B cell (primary cell): ENCODE data around the gene CEP85. TPM values are rescaled to one million over a fixed set of nuclear protein-coding genes. Genes with fewer than 3 reads are reported as not detected.

Source experiments
- ATAC-seq: fragments of 200-7000 bp; cut with Tn5 transposase; one replicate; pipeline ENCODE4 v1.10.0; 2021; ENCODE audit warnings: low read depth, mild to moderate bottlenecking, moderate number of reproducible peaks, moderate library complexity
- CTCF ChIA-PET: fragments of 350-600 bp; sonication (Branson Sonifier 250); formaldehyde crosslinking; loops from one replicate; lab custom pipeline; 2021; ENCODE audit warnings: antibody characterized with exemption, inconsistent platforms; lab: Charles Lee
- POLR2A ChIA-PET: fragments of 350-600 bp; sonication (Branson Sonifier 250); formaldehyde crosslinking; loops from one replicate; lab custom pipeline; 2021; ENCODE audit warnings: antibody characterized with exemption; lab: Charles Lee
- DNase-seq: peaks from one replicate; pipeline ENCODE4 v3.0.0; 2013
- H2AFZ ChIP-seq: 2 replicates; pipeline ENCODE4 v1.6.1; 2012; ENCODE audit warnings: mild to moderate bottlenecking, low read depth, low read length; ENCODE audit not compliant: insufficient read depth, poor library complexity, severe bottlenecking
- H3K27ac ChIP-seq, 2 donors: 1 replicate in 1 of 2; 2 replicates in 1 of 2; pipeline ENCODE4 v1.5.1; 2012 to 2013; ENCODE audit warnings: low read length in 2 of 2, mild to moderate bottlenecking in 2 of 2, moderate library complexity in 1 of 2
- H3K27me3 ChIP-seq, 4 experiments: fragments of 200-600 bp in 1 of 4; sonication (generic) in 1 of 4; replicated peaks in 1 of 4; 1 replicate in 2 of 4; 2 replicates in 2 of 4; pipeline versions ENCODE4 v1.6.1 to v1.7.0; 2013 to 2016; ENCODE audit warnings: low read length in 3 of 4, mild to moderate bottlenecking in 2 of 4, mixed read lengths in 1 of 4, moderate library complexity in 1 of 4; ENCODE audit not compliant: insufficient read depth in 4 of 4, control insufficient read depth in 3 of 4; ENCODE audit errors: control extremely low read depth in 1 of 4
- H3K36me3 ChIP-seq, 2 experiments: replicated peaks in 1 of 2; 1 replicate in 1 of 2; 2 replicates in 1 of 2; pipeline versions ENCODE4 v1.6.1 to v1.7.1; 2013; ENCODE audit warnings: low read length in 1 of 2; ENCODE audit not compliant: insufficient read depth in 2 of 2, control insufficient read depth in 1 of 2; ENCODE audit errors: control extremely low read depth in 1 of 2, extremely low read depth in 1 of 2
- H3K4me1 ChIP-seq, 2 donors: fragments of 200-600 bp in 1 of 2; sonication (generic) in 1 of 2; 1 replicate in 1 of 2; 2 replicates in 1 of 2; pipeline versions ENCODE4 v1.5.1 to v1.6.1; 2013 to 2017; ENCODE audit warnings: low read length in 2 of 2; ENCODE audit not compliant: control insufficient read depth in 2 of 2, insufficient read depth in 2 of 2
- H3K4me2 ChIP-seq: replicated peaks from 2 replicates; pipeline ENCODE3; 2012; ENCODE audit warnings: mild to moderate bottlenecking, low read depth, low read length; ENCODE audit not compliant: poor library complexity, severe bottlenecking
- H3K4me3 ChIP-seq, 5 experiments: fragments of 200-600 bp in 1 of 5; sonication (generic) in 1 of 5; 1 replicate in 3 of 5; 2 replicates in 2 of 5; pipeline versions ENCODE4 v1.5.1 to v1.7.0; 2011 to 2016; ENCODE audit warnings: low read length in 4 of 5, mild to moderate bottlenecking in 4 of 5, low read depth in 2 of 5, control low read depth in 1 of 5, moderate library complexity in 1 of 5; ENCODE audit not compliant: insufficient read depth in 1 of 5; ENCODE audit errors: control extremely low read depth in 1 of 5, extremely low read depth in 1 of 5
- H3K79me2 ChIP-seq: fragments of 200-600 bp; sonication (generic); one replicate; pipeline ENCODE4 v1.6.0; 2016; ENCODE audit warnings: low read length; ENCODE audit not compliant: control insufficient read depth, insufficient read depth
- H3K9ac ChIP-seq: fragments of 200-600 bp; sonication (generic); 2 replicates; pipeline ENCODE4 v1.6.1; 2017; ENCODE audit warnings: mild to moderate bottlenecking, low read length, moderate library complexity
- H3K9me3 ChIP-seq, 3 donors: one replicate each; pipeline versions ENCODE4 v1.6.1 to v1.7.1; 2013; ENCODE audit warnings: low read length in 2 of 3; ENCODE audit not compliant: control insufficient read depth in 2 of 3, insufficient read depth in 1 of 3; ENCODE audit errors: control extremely low read depth in 1 of 3
- H4K20me1 ChIP-seq: 2 replicates; pipeline ENCODE4 v1.6.0; 2012; ENCODE audit warnings: mild to moderate bottlenecking, low read length; ENCODE audit not compliant: insufficient read depth, control insufficient read depth, poor library complexity, severe bottlenecking
- H3K27ac Mint-ChIP-seq: one replicate; pipeline ENCODE4 v1.8.0; 2021; ENCODE audit warnings: mixed read lengths
- H3K27me3 Mint-ChIP-seq: one replicate; pipeline ENCODE4 v1.8.0; 2021; ENCODE audit warnings: mixed read lengths
- H3K4me1 Mint-ChIP-seq: one replicate; pipeline ENCODE4 v1.8.0; 2021; ENCODE audit warnings: mixed read lengths
- H3K4me3 Mint-ChIP-seq: one replicate; pipeline ENCODE4 v1.8.0; 2021; ENCODE audit warnings: mixed read lengths
- H3K9me3 Mint-ChIP-seq: one replicate; pipeline ENCODE4 v1.8.0; 2022; ENCODE audit warnings: mixed read lengths; ENCODE audit not compliant: insufficient read depth
- CTCF ChIP-seq: fragments of 200-600 bp; IDR thresholded peaks from one replicate; pipeline ENCODE4 v1.8.0; 2022; ENCODE audit warnings: antibody characterized with exemption, mild to moderate bottlenecking
- EZH2 ChIP-seq: IDR thresholded peaks from 2 replicates; pipeline ENCODE4 v1.6.1; 2012; ENCODE audit warnings: borderline replicate concordance, low read depth, mild to moderate bottlenecking, moderate library complexity, low read length; ENCODE audit not compliant: insufficient read depth, poor library complexity, severe bottlenecking
- WGBS: methylation state at CpG from one replicate; pipeline ENCODE4 v1.1.5; 2013; ENCODE audit warnings: missing lambda C conversion rate; ENCODE audit not compliant: insufficient coverage; 5-methylcytosine and 5-hydroxymethylcytosine counted together
- intact Hi-C: fragments of 100-400 bp; cut with micrococcal nuclease; formaldehyde crosslinking; loops from one replicate; pipeline ENCODE4 v1.10.0; 2022
- polyA plus RNA-seq: library from polyadenylated mRNA; depleted of rRNA; stranded (reverse); fragments of >200 nt; gene quantifications from 2 replicates; pipeline ENCODE4 v1.2.3, GENCODE V29; 2012
- total RNA-seq, 2 donors: library from RNA; stranded (reverse); fragments of 120-200 nt in 1 of 2; gene quantifications; 1 replicate in 1 of 2; 2 replicates in 1 of 2; pipeline versions ENCODE4 v1.2.3 to v1.2.4, GENCODE V29; 2013 to 2022

Gene CEP85
- total and polyA plus RNA-seq, 2 donors (not counting 1 experiment from before 2014, with no cell fraction given) = 16.2 to 16.3 TPM

GRCh38 chr1:26280333-26281042 is 46.5 kb downstream of the CEP85 start:
- H3K27me3 ChIP-seq = no peaks in the 10 kb centered on the region
- ChIA-PET POLR2A (interaction anchor here (0.5 to 21.9 kb wide), 9 partner anchors 9 to 1361 kb away, joined by 3 to 1239 read pairs (median 3); partner anchors contain the start of gene CD52), CTCF (interaction anchor here (1.0 to 26.4 kb wide), 5 partner anchors 7 to 84 kb away, joined by 3 to 1400 read pairs (median 11); partner anchors contain the start of genes CD52 and UBXN11)
- peaks cover 35% of the 10 kb centered on the region for H3K79me2 ChIP-seq
- DNase-seq (no peak), ATAC-seq (no peak)
- peak overlapping the region; percentile 51 to 93 (median 90) for H3K4me3 ChIP-seq
- no peaks in the 10 kb centered on the region for H3K9me3 ChIP-seq
- H3K27me3 Mint-ChIP-seq = no peaks in the 10 kb centered on the region
- peaks cover 60 to 83% of the 10 kb centered on the region in 2 donors for H3K4me1 ChIP-seq
- H3K36me3 ChIP-seq = peaks cover 2 to 29% of the 10 kb centered on the region in 2 experiments
- H3K27ac ChIP-seq = peak overlapping the region; percentile 69 to 81
- no peak for TF ChIP-seq EZH2
- TF ChIP-seq CTCF = no peak
- peak overlapping the region; percentile 92 for H3K4me3 Mint-ChIP-seq
- H3K9me3 Mint-ChIP-seq = no peaks in the 10 kb centered on the region
- peak overlapping the region; percentile 91 for H3K27ac Mint-ChIP-seq
- peak overlapping the region; percentile 76 for H2AFZ ChIP-seq
- H4K20me1 ChIP-seq = peaks cover 22% of the 10 kb centered on the region
- intact Hi-C loops = loop anchor here (1.0 to 10.0 kb wide), 2 partner anchors 9 to 1894 kb away; partner anchors contain the start of gene PTAFR
- peak overlapping the region; percentile 95 for H3K4me2 ChIP-seq
- peak overlapping the region; percentile 80 for H3K9ac ChIP-seq
- 18% methylated on average over 11 of the region's 20 CpGs for WGBS
- peaks cover 76% of the 10 kb centered on the region for H3K4me1 Mint-ChIP-seq
